BLaER1 treated with 17β-estradiol and CSF1 and Interleukin-3, amounts not matched to agents 10 nM and 100 nM (cell line): ENCODE data around the gene MOB3B.

Source experiments
- H3K27ac ChIP-seq, 11 experiments: shearing (Covaris generic); formaldehyde crosslinking; 2 replicates each; pipeline ENCODE4 v1.8.1; 2022
- H3K27me3 ChIP-seq, 11 experiments: shearing (Covaris generic); formaldehyde crosslinking; 2 replicates each; pipeline ENCODE4 v1.8.1; 2022
- H3K36me3 ChIP-seq, 11 experiments: shearing (Covaris generic); formaldehyde crosslinking; 2 replicates each; pipeline ENCODE4 v1.8.1; 2022
- H3K4me1 ChIP-seq, 10 experiments: shearing (Covaris generic); formaldehyde crosslinking; 2 replicates each; pipeline ENCODE4 v1.8.1; 2022
- H3K4me2 ChIP-seq, 11 experiments: shearing (Covaris generic); formaldehyde crosslinking; 2 replicates each; pipeline ENCODE4 v1.8.1; 2022
- H3K4me3 ChIP-seq, 10 experiments: shearing (Covaris generic); formaldehyde crosslinking; 2 replicates each; pipeline ENCODE4 v1.8.1; 2022
- H3K9ac ChIP-seq, 11 experiments: shearing (Covaris generic); formaldehyde crosslinking; 2 replicates each; pipeline ENCODE4 v1.8.1; 2022
- H3K9me3 ChIP-seq, 11 experiments: shearing (Covaris generic); formaldehyde crosslinking; replicated peaks in 1 of 11; 2 replicates each; pipeline ENCODE4 v1.8.1; 2022
- H4K20me1 ChIP-seq, 11 experiments: shearing (Covaris generic); formaldehyde crosslinking; 2 replicates each; pipeline ENCODE4 v1.8.1; 2022
- Cebpa-rat ChIP-seq, 11 experiments: shearing (Covaris generic); IDR thresholded peaks; 2 replicates each; pipeline ENCODE4 v1.8.1; 2022

Gene MOB3B

GRCh38 chr9:27328483-27328882 is 201.1 kb downstream of the MOB3B start:
- Histone ChIP-seq H3K9me3 (peaks cover 0 to 13% (median 4%) of the 10 kb centered on the region in 11 experiments; a peak in 8 of 22 replicates), H3K9ac (no peak overlapping the region)

GRCh38 chr9:27311184-27311583 is 218.4 kb downstream of the MOB3B start:
- TF ChIP-seq Cebpa-rat (IDR thresholded peaks at IDR 0.05): no peak
- Histone ChIP-seq H3K4me3 (no peak overlapping the region), H3K27ac (no peak overlapping the region), H4K20me1 (no peaks in the 10 kb centered on the region), H3K4me1 (0 out of 20 replicates have a peak, but pooled peaks cover 0 to 6% (median 0%) of the 10 kb centered on the region in 10 experiments), H3K9me3 (peaks cover 0 to 3% (median 0%) of the 10 kb centered on the region in 11 experiments; a peak in 2 of 22 replicates), H3K9ac (no peak overlapping the region), H3K4me2 (no peak overlapping the region), H3K27me3 (no peaks in the 10 kb centered on the region), H3K36me3 (no peaks in the 10 kb centered on the region)

More at GRCh38 chr9:27328483-27328882, 201.1 kb downstream of the MOB3B start:
- Histone ChIP-seq H4K20me1 (no peaks in the 10 kb centered on the region), H3K27ac (no peak overlapping the region), H3K36me3 (peaks cover 0 to 50% (median 0%) of the 10 kb centered on the region in 11 experiments; a peak in 4 of 22 replicates), H3K4me1 (peaks cover 0 to 4% (median 3%) of the 10 kb centered on the region in 10 experiments; a peak in 14 of 20 replicates), H3K27me3 (no peaks in the 10 kb centered on the region), H3K4me2 (no peak overlapping the region), H3K4me3 (no peak overlapping the region)
- no peak for TF ChIP-seq Cebpa-rat (IDR thresholded peaks at IDR 0.05)

GRCh38 chr9:27310582-27310981 is 219.0 kb downstream of the MOB3B start:
- H4K20me1 ChIP-seq: no peaks in the 10 kb centered on the region
- H3K27ac ChIP-seq: no peak overlapping the region
- H3K4me2 ChIP-seq: no peak overlapping the region
- H3K36me3 ChIP-seq: no peaks in the 10 kb centered on the region
- H3K4me1 ChIP-seq: 0 out of 20 replicates have a peak, but pooled peaks cover 0 to 6% (median 0%) of the 10 kb centered on the region in 10 experiments
- peaks cover 0 to 9% (median 0%) of the 10 kb centered on the region in 11 experiments; a peak in 5 of 22 replicates for H3K9me3 ChIP-seq
- no peak overlapping the region for H3K4me3 ChIP-seq
- no peak overlapping the region for H3K9ac ChIP-seq
- H3K27me3 ChIP-seq: no peaks in the 10 kb centered on the region
- TF ChIP-seq Cebpa-rat (IDR thresholded peaks at IDR 0.05): no peak

GRCh38 chr9:27308691-27309390 is 220.8 kb downstream of the MOB3B start:
- no peak for TF ChIP-seq Cebpa-rat (IDR thresholded peaks at IDR 0.05)
- no peak overlapping the region for H3K4me3 ChIP-seq

GRCh38 chr9:27304521-27304920 is 225.1 kb downstream of the MOB3B start:
- Histone ChIP-seq H3K36me3 (no peaks in the 10 kb centered on the region), H3K4me3 (no peak overlapping the region), H3K9me3 (peaks cover 0 to 11% (median 0%) of the 10 kb centered on the region in 11 experiments; a peak in 5 of 22 replicates), H3K27me3 (no peaks in the 10 kb centered on the region), H3K9ac (no peak overlapping the region), H3K4me1 (no peaks in the 10 kb centered on the region), H3K27ac (no peak overlapping the region), H3K4me2 (no peak overlapping the region), H4K20me1 (no peaks in the 10 kb centered on the region)
- TF ChIP-seq Cebpa-rat (IDR thresholded peaks at IDR 0.05): no peak

More at GRCh38 chr9:27308691-27309390, 220.8 kb downstream of the MOB3B start:
- no peak overlapping the region for H3K27ac ChIP-seq
- no peaks in the 10 kb centered on the region for H3K36me3 ChIP-seq
- H3K9ac ChIP-seq: no peak overlapping the region
- H3K4me2 ChIP-seq: no peak overlapping the region
- no peaks in the 10 kb centered on the region for H3K4me1 ChIP-seq
- H3K27me3 ChIP-seq: no peaks in the 10 kb centered on the region
- H4K20me1 ChIP-seq: no peaks in the 10 kb centered on the region
- H3K9me3 ChIP-seq: peaks cover 0 to 11% (median 0%) of the 10 kb centered on the region in 11 experiments; a peak in 5 of 22 replicates

GRCh38 chr9:27303219-27303618 is 226.4 kb downstream of the MOB3B start:
- no peak overlapping the region for H3K4me2 ChIP-seq

GRCh38 chr9:27297050-27297449 is 232.6 kb downstream of the MOB3B start, which contains the start of gene EQTN:
Gene EQTN, minus strand, starts transcription at chr9:27297150. Its CDS starts 95 bp downstream, at chr9:27297055.
- Histone ChIP-seq H3K4me1 (no peaks in the 10 kb centered on the region), H3K27me3 (no peaks in the 10 kb centered on the region), H3K9me3 (no peaks in the 10 kb centered on the region), H3K27ac (no peak within 1 kb of the TSS), H3K4me3 (no peak within 1 kb of the TSS), H3K36me3 (no peaks in the 10 kb centered on the region), H4K20me1 (no peaks in the 10 kb centered on the region), H3K9ac (no peak within 1 kb of the TSS), H3K4me2 (no peak within 1 kb of the TSS)
- TF ChIP-seq Cebpa-rat (IDR thresholded peaks at IDR 0.05): no peak

More at GRCh38 chr9:27303219-27303618, 226.4 kb downstream of the MOB3B start:
- no peaks in the 10 kb centered on the region for H3K4me1 ChIP-seq
- no peak overlapping the region for H3K9ac ChIP-seq
- no peak overlapping the region for H3K27ac ChIP-seq
- TF ChIP-seq Cebpa-rat (IDR thresholded peaks at IDR 0.05): no peak
- H3K9me3 ChIP-seq: peaks cover 0 to 11% (median 0%) of the 10 kb centered on the region in 11 experiments; a peak in 5 of 22 replicates
- no peaks in the 10 kb centered on the region for H4K20me1 ChIP-seq
- H3K36me3 ChIP-seq: no peaks in the 10 kb centered on the region
- no peak overlapping the region for H3K4me3 ChIP-seq
- no peaks in the 10 kb centered on the region for H3K27me3 ChIP-seq

GRCh38 chr9:27293996-27294395 is 235.6 kb downstream of the MOB3B start:
- H3K4me3 ChIP-seq: no peak overlapping the region
- no peaks in the 10 kb centered on the region for H4K20me1 ChIP-seq
- no peak overlapping the region for H3K9ac ChIP-seq
- no peaks in the 10 kb centered on the region for H3K36me3 ChIP-seq
- H3K9me3 ChIP-seq: no peaks in the 10 kb centered on the region
- H3K4me2 ChIP-seq: no peak overlapping the region
- H3K27me3 ChIP-seq: no peaks in the 10 kb centered on the region
- no peak for TF ChIP-seq Cebpa-rat (IDR thresholded peaks at IDR 0.05)
- no peaks in the 10 kb centered on the region for H3K4me1 ChIP-seq
- no peak overlapping the region for H3K27ac ChIP-seq

GRCh38 chr9:27292659-27293405 is 236.8 kb downstream of the MOB3B start:
- no peaks in the 10 kb centered on the region for H4K20me1 ChIP-seq
- no peak overlapping the region for H3K9ac ChIP-seq
- H3K27me3 ChIP-seq: no peaks in the 10 kb centered on the region
- H3K36me3 ChIP-seq: no peaks in the 10 kb centered on the region
- no peak overlapping the region for H3K27ac ChIP-seq
- H3K4me1 ChIP-seq: no peaks in the 10 kb centered on the region
- H3K9me3 ChIP-seq: no peaks in the 10 kb centered on the region
- no peak overlapping the region for H3K4me3 ChIP-seq
- no peak overlapping the region for H3K4me2 ChIP-seq
- TF ChIP-seq Cebpa-rat (IDR thresholded peaks at IDR 0.05): no peak
